ENCODE results near the gene DIPK1A. TPM values are rescaled to one million over a fixed set of nuclear protein-coding genes. Genes with fewer than 3 reads are reported as not detected.

The DIPK1A gene
- total RNA-seq, 1 donor from 2014 or later = 8.4 TPM

- no peaks in the 10 kb centered on the region for H3K9me3 Mint-ChIP-seq (ENCODE audit: unreplicated experiment)
- no peak for TF ChIP-seq EZH2 (IDR thresholded peaks at IDR 0.05; ENCODE audit: insufficient read depth, low read length)
- TF ChIP-seq CTCF (IDR thresholded peaks at IDR 0.05; ENCODE audit: insufficient read depth, low read depth, low read length) = no peak
- Histone ChIP-seq H3K27ac (ENCODE audit: low read depth, low read length) (no peak overlapping the region), H3K27me3 (ENCODE audit: insufficient read depth, low read length) (peaks cover 13% of the 10 kb centered on the region), H3K9me3 (ENCODE audit: insufficient read depth, low read depth, low read length) (no peaks in the 10 kb centered on the region), H3K9ac (ENCODE audit: low read length) (no peak overlapping the region), H3K79me2 (ENCODE audit: insufficient read depth, low read length) (no peaks in the 10 kb centered on the region), H4K20me1 (ENCODE audit: insufficient read depth, low read length) (no peaks in the 10 kb centered on the region), H3K4me3 (ENCODE audit: insufficient read depth, low read depth, low read length) (no peak overlapping the region), H3K4me2 (ENCODE audit: low read length) (no peak overlapping the region), H3K36me3 (ENCODE audit: insufficient read depth, low read length) (no peaks in the 10 kb centered on the region), H3K4me1 (ENCODE audit: insufficient read depth, low read length) (peaks cover 4% of the 10 kb centered on the region), H2AFZ (ENCODE audit: low read depth, low read length) (no peak overlapping the region)
- no peak for FAIRE-seq
- no peak for DNase-seq (ENCODE audit: low read depth)
- no peak overlapping the region for H3K4me3 Mint-ChIP-seq (ENCODE audit: unreplicated experiment)
- H3K27me3 Mint-ChIP-seq (ENCODE audit: low read depth, unreplicated experiment) = peaks cover 4% of the 10 kb centered on the region
- H3K36me3 Mint-ChIP-seq (ENCODE audit: low read depth, unreplicated experiment) = peaks cover 2% of the 10 kb centered on the region
- no peak overlapping the region for H3K27ac Mint-ChIP-seq (ENCODE audit: unreplicated experiment)
- peaks cover 14% of the 10 kb centered on the region for H3K4me1 Mint-ChIP-seq (ENCODE audit: low read depth, unreplicated experiment)
These were observed 43.4 kb upstream of the DIPK1A start for GRCh38 chr1:93004566-93005251.

GRCh38 chr1:93003981-93004380 lies 42.7 kb upstream of the DIPK1A start:
- peaks cover 4% of the 10 kb centered on the region for H3K27me3 Mint-ChIP-seq (ENCODE audit: low read depth, unreplicated experiment)
- Histone ChIP-seq H3K4me3 (ENCODE audit: insufficient read depth, low read depth, low read length) (no peak overlapping the region), H3K4me2 (ENCODE audit: low read length) (no peak overlapping the region), H3K4me1 (ENCODE audit: insufficient read depth, low read length) (peaks cover 4% of the 10 kb centered on the region), H2AFZ (ENCODE audit: low read depth, low read length) (no peak overlapping the region), H3K27ac (ENCODE audit: low read depth, low read length) (no peak overlapping the region), H3K27me3 (ENCODE audit: insufficient read depth, low read length) (peaks cover 13% of the 10 kb centered on the region), H3K9me3 (ENCODE audit: insufficient read depth, low read depth, low read length) (no peaks in the 10 kb centered on the region), H3K9ac (ENCODE audit: low read length) (no peak overlapping the region), H3K36me3 (ENCODE audit: insufficient read depth, low read length) (no peaks in the 10 kb centered on the region), H4K20me1 (ENCODE audit: insufficient read depth, low read length) (no peaks in the 10 kb centered on the region), H3K79me2 (ENCODE audit: insufficient read depth, low read length) (no peaks in the 10 kb centered on the region)
- no peak for TF ChIP-seq EZH2 (IDR thresholded peaks at IDR 0.05; ENCODE audit: insufficient read depth, low read length)
- no peak for TF ChIP-seq CTCF (IDR thresholded peaks at IDR 0.05; ENCODE audit: insufficient read depth, low read depth, low read length)
- H3K4me3 Mint-ChIP-seq (ENCODE audit: unreplicated experiment) = no peak overlapping the region
- DNase-seq (ENCODE audit: low read depth) (no peak), FAIRE-seq (no peak)
- H3K36me3 Mint-ChIP-seq (ENCODE audit: low read depth, unreplicated experiment) = peaks cover 2% of the 10 kb centered on the region
- H3K4me1 Mint-ChIP-seq (ENCODE audit: low read depth, unreplicated experiment) = peaks cover 14% of the 10 kb centered on the region
- no peaks in the 10 kb centered on the region for H3K9me3 Mint-ChIP-seq (ENCODE audit: unreplicated experiment)
- no peak overlapping the region for H3K27ac Mint-ChIP-seq (ENCODE audit: unreplicated experiment)

- no peak for TF ChIP-seq CTCF (IDR thresholded peaks at IDR 0.05; ENCODE audit: insufficient read depth, low read depth, low read length)
- no peak for TF ChIP-seq EZH2 (IDR thresholded peaks at IDR 0.05; ENCODE audit: insufficient read depth, low read length)
- FAIRE-seq (no peak), DNase-seq (ENCODE audit: low read depth) (no peak)
- Histone ChIP-seq H2AFZ (ENCODE audit: low read depth, low read length) (no peak overlapping the region), H3K9me3 (ENCODE audit: insufficient read depth, low read depth, low read length) (no peaks in the 10 kb centered on the region), H3K9ac (ENCODE audit: low read length) (no peak overlapping the region), H3K79me2 (ENCODE audit: insufficient read depth, low read length) (no peaks in the 10 kb centered on the region), H3K4me1 (ENCODE audit: insufficient read depth, low read length) (no peaks in the 10 kb centered on the region), H3K27me3 (ENCODE audit: insufficient read depth, low read length) (peaks cover 12% of the 10 kb centered on the region), H3K4me2 (ENCODE audit: low read length) (no peak overlapping the region), H3K36me3 (ENCODE audit: insufficient read depth, low read length) (no peaks in the 10 kb centered on the region), H3K27ac (ENCODE audit: low read depth, low read length) (no peak overlapping the region), H3K4me3 (ENCODE audit: insufficient read depth, low read depth, low read length) (no peak overlapping the region), H4K20me1 (ENCODE audit: insufficient read depth, low read length) (no peaks in the 10 kb centered on the region)
- Mint-ChIP-seq H3K4me3 (ENCODE audit: unreplicated experiment) (no peak overlapping the region), H3K27ac (ENCODE audit: unreplicated experiment) (no peak overlapping the region), H3K9me3 (ENCODE audit: unreplicated experiment) (no peaks in the 10 kb centered on the region), H3K27me3 (ENCODE audit: low read depth, unreplicated experiment) (peaks cover 4% of the 10 kb centered on the region), H3K4me1 (ENCODE audit: low read depth, unreplicated experiment) (peaks cover 14% of the 10 kb centered on the region), H3K36me3 (ENCODE audit: low read depth, unreplicated experiment) (peaks cover 2% of the 10 kb centered on the region)
These were observed 41.5 kb upstream of the DIPK1A start for GRCh38 chr1:93002781-93003180.
